Dedifferentiated amniotic fluid mesenchymal stem cell (primary cell): ENCODE results near the gene BORCS5.
"Not testable (repeated sequence)": the region's sequence is repeated elsewhere in the genome, so short reads cannot be mapped to it uniquely, and the experiment has no call there.

ENCODE experiments used
- DNase-seq: peaks from one replicate; pipeline ENCODE4 v3.0.0-alpha.2; 2016; ENCODE audit errors: extremely low spot score

BORCS5 gene

DNA sequence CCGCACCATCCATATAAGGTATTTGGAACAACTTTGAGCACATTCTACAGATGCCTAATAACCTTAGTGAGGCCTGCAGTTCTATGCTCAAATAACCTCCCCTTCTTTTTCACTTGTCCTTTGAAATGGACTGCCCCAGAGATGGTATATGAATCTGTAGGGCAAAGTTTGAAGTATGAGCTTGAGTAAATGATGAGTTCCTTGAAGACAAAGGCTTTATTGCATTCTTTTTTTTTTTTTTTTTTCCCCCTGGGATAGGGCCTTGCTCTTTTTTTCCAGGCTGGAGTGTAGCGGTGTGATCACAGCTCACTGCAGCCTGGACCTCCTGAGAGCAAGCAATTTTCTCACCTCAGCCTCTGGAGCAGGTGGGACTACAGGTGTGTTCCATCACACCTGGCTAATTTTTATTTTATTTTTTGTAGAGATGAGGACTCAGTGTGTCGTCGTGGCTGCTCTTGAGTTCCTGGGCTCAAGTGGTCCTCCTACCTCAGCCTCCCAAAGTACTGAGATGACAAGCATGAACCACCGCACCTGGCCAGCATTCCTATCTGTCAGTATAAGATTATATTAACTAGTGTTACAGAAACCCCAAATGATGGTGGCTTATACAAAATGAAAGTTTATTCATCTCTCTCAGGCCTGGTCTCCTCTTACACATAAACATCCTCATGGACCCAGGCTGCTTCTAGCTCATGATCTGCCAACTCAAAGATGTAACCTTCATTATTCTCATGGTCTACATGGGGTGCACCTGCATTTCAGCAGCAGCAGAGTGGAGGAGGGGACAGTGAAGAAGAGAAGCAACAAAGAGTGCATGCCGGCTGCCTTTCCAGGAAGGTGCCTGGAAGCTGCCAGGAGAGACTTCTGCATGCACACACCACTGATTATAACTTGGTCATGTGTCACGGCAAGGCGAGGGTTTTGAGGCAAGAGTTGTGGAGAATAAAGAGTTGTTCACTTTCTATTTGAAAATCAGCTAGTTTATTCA, 104.4 kb downstream of the BORCS5 start:
- DNase-seq, result no peak

DNA sequence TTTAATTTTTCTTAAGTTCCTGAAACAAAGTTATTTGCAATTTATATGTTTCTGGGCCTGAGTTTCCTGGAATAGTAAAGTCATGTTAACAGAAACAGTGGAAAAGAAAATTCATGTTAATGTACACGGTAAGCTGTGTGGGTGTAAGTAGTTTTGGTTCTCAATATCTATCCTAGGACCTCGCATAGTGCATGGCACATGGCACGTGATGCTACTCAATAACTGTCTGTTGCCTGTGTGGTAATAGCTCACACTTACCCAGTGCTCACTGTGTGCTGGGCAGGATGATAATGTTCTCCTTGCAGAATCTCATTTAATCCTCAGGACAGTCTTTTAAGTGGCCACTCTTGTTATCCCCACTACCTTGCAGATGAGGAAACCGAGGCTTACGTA, 105.0 kb downstream of the BORCS5 start:
- DNase-seq, result no peak

DNA sequence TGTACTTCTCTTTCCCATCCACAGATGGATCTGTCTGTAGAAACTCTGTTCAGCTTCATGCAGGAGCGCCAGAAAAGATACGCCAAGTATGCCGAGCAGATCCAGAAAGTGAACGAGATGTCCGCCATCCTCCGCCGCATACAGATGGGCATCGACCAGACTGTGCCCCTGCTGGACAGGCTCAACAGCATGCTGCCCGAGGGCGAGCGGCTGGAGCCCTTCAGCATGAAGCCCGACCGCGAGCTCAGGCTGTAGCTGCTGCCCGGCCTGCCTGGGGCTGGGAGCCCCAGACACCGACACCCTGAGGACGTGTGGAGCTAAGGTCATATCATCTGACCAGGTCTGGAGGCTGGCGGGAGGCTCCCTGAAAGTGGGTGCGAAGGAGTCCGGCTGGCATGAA, 108.6 kb downstream of the BORCS5 start:
- no peak for DNase-seq

DNA sequence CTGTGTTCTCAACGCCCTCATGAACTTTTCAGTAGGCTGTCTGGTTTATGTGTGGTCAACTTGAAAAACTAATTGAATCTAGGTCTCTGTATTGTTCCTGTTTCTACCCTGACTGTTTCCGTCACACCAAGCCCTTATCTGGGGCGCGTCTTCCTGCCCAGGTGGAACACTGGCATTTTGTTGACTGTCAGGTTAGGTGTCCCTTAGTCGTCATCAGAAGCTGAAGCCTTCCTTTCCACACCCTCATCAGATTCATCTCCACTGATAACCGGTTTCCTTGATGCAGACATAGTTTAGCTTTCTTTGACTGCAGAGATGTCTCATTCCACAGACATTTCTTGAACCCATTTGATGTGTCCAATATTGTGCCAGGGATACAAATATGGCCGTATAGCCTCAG, 109.3 kb downstream of the BORCS5 start:
- no peak for DNase-seq

DNA sequence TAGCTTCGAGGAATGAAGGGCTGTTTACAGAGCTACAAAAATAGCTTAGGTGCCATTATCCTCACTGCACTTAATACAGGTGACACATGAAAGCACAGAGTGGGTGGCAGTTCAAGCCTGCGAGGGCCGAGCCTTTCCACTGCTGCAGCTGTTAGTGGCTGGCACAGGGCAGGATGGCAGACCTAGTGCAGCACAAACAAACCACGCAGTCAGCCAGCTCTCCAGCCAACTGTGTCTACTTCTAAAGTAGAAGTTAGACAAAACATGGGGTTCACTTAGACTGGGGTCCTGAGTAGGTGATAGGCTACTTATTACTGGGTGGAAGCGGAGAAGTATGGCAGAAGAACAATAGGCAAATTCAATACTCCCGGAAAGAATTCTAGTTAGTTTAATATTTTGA, 110.4 kb downstream of the BORCS5 start:
- no peak for DNase-seq

DNA sequence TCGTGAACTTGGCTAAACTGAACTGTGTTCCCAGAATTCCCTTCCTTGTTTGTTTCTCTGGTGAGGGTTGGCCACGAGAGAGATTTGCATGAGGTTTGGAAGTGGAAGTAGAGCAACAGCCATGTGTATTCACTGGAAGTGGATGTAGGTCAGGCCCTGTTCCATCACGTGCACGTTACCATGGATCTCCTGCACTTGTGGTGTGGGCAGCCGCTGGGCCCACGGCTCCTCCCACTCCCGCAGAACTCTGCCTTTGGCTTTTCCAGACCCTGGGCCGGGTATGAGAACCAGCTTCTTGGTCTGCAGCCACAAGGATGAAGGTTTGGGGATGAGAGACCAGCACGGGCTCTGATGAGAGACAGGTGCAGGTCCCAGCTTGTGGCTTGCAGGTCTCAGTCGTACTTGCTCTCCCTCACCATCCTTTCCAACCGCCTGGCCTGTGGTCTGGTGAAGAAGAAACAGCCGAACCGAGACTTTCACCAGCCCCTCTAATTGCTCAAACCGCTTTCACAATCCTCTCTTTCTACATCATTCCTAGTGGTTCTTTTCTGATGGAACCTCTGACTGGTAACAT, 110.9 kb downstream of the BORCS5 start:
- DNase-seq, result no peak

DNA sequence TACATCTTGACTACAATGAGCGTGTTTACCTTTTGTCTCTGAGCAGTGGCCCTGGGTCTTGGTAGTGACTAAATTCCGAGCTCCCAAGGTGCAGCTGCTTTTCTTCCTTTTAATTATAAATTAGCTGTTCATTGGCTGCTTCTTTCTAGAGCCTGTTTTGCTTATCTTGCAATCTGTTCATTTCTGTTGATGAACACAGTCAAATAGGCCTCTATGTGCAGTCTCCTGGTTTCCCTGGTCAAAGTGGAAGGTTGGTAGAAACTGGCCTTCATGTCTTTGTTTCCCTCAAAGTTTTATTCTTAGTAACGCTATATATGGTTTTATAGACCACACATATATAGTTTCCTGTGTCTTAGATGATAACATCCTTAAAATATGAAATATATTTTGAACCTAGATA, 111.7 kb downstream of the BORCS5 start:
- DNase-seq, result no peak

DNA sequence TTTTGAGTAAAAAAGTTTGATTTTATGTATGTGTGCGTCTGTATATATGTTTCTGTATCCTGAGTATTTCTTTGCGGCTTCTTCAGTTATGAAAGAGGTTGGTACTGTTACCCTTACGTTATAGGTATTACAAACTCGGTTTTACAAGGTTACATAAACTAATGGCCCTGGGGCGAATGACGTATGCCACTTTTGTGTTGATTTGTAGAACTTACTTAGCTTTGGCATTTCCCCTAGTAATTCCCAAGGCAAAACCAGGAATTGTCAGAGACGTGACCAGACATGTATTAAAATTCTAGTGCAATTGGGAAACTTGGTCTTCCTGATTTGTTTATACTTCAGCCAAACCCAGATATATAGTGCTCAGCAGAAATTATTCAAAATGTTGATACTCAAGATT, 112.5 kb downstream of the BORCS5 start:
- DNase-seq, result no peak

DNA sequence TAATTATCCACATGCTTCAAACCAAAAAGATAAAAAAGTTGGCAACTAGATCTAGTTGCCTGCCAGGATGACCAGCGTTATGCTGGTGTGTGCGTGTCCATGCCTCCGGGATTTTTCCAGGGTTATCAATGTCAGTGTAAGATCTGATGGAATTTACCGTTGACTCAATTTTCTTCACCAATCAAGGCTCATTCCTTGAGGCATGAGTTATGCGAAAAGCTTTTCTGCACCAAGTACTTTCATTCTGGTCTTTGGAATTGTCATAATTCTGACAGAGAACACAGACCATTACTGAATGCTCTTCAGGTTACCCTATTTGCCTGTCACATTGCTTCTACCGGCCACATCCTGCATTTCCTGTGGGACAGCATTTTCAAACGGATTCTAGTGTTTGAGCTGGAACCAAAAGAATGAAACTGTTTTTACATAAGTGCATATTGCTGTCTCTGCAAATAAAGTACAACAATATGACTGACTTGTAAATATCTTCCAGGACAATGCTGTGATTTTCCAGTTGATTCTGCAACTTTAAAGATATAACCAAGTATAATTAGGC, 114.0 kb downstream of the BORCS5 start:
- no peak for DNase-seq

DNA sequence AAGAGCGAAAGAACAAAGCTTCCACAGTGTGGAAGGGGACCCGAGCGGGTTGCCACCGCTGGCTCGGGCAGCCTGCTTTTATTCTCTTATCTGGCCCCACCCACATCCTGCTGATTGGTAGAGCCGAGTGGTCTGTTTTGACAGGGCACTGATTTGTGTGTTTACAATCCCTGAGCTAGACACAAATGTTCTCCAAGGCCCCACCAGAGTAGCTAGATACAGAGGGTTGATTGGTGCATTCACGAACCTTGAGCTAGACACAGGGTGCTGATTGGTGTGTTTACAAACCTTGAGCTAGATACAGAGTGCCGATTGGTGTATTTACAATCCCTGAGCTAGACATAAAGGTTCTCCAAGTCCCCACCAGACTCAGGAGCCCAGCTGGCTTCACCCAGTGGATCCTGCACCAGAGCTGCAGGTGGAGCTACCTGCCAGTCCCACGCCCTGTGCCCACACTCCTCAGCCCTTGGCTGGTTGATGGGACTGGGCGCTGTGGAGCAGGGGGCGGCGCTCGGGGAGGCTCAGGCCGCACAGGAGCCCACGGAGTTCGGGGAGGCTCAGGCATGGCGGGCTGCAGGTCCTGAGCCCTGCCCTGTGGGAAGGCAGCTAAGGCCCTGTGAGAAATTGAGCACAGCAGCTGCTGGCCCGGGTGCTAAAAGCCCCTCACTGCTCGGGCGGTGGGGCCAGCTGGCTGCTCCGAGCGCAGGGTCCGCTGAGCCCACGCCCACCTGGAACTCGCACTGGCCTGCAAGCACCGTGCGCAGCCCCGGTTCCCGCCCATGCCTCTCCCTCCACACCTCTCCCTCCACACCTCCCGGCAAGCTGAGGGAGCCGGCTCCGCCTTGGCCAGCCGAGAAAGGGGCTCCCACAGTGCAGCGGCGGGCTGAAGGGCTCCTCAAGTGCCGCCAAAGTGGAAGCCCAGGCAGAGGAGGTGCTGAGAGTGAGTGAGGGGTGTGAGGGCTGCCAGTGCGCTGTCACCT, 115.4 kb downstream of the BORCS5 start:
- not testable (repeated sequence) for DNase-seq

DNA sequence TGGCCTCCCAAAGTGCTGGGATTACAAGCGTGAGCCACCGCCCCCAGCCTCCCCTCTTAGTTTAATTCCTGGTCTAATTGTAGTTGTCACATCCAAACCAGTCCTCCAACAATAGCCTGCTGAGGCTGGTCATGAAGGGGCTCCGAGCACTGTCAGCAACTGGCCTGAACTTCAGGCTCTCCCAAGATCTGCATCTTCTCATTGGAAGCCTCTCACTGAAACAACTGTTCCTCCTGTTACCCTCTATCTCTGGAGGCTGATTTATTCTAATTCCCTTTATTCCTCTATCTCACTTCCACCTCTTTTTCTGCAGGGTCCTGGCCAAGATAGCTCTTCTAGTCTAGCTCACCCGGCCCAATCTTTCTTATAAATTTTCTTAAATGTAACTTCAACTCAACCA, 116.3 kb downstream of the BORCS5 start:
- no peak for DNase-seq

DNA sequence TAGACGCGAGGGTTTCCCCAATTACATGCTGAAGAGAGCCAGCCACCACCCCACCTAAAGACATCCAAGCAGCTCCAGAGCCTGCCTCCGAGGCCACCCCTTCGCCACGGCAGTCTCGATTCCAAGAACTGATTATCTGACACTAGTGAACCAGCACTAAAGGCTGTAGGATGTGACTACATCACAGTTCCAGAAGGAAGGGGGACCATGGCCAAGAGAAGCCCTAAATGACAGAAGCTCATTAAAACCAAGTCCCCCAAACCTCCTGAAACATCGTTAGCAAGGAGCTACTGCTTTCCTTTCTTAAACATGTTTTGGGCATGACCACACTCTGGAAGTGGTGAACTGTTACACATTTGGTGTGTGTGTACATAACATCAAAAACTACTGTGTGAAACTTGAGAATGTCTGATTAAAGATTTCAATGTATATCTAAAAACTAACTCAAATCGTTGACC, 117.6 kb downstream of the BORCS5 start:
- DNase-seq, result no peak

DNA sequence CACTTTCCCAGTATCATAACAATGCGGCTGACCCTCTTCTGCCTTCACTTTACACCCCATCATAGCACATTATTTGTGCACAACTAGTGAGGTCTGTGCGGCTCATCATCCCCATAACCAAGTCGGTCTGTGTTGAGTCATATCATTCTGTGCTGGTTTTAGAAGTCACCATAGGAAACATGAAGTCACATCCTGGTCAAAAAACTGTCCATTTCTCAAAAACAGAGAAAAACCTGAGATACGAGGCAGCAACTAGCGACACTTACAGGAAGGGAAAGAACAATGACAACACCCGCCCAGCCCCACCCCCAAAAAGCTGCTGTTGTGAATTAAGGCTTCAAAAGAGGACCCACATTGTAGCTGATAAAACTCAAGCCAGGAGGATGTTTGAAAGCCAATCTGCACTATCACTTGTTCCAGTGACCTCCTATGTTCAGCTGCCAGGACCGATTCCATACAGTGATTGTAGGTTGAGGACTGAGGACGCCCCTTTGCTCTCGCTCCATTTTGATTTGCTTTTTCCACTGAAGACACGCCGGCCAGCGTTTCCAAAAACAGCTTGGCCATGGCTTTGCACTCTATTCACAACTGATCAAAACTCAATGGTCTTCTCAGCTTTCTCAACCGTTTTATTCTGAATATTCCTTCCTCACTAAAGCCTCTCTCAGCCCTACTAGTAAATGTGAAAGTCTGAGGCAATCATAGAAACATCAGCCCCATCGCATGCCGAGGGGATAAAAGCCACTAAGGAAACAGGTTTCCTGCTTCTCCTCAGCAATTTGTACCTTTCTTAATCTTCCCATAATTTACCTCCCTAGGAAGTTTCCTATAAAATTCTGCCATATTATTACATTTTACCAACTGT, 118.3 kb downstream of the BORCS5 start:
- DNase-seq, result no peak

DNA sequence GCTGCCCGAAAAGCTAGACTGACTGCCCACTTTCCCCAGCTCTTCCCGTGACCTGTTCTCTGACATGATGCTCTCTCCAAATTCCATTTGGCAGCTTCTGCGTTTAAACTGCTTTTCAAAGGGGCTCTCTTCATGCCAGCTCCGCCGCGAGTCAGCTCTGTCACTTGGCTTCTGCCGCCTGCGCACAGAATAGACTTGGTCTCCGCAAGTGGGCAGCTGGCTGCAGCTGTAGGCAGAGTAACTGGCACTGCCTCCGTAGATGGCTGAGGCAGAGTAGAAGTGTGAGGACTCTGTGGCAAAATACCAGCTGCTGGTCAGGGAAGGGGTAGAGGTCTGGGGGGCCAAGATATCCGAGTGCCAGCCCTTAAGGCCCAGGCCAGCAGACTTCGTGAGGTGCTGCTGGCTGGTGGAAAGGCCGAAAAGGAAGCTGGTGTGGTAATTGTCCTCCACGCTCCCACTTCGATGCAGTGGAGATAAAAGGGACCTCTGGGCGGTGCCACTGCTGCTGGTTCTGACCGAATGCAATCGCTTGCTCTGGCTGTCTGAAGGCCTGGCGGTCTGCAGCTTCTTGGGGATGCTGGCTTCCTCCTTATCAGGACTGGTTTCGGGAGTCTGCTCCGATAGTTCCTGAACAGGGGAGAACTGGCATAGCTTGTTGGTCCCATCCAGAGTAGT, 120.1 kb downstream of the BORCS5 start:
- DNase-seq, result no peak

DNA sequence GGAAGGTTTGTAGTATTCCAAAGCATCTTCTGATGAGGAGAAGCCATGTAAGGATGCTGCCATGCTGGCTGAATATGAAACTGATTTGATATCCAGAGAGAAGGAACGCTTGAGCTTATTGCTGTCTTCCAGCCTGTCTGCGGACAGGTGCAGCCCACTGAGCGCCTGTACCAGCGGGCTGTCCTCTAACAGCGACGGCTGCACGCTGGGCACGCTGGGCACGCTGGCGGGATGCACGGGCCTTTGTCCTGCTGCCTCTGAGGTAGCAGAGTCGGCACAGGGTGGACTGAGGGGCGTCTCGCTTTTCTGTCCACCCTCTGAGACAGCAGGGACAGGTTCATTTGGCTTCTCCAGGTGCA, 120.6 kb downstream of the BORCS5 start:
- no peak for DNase-seq

DNA sequence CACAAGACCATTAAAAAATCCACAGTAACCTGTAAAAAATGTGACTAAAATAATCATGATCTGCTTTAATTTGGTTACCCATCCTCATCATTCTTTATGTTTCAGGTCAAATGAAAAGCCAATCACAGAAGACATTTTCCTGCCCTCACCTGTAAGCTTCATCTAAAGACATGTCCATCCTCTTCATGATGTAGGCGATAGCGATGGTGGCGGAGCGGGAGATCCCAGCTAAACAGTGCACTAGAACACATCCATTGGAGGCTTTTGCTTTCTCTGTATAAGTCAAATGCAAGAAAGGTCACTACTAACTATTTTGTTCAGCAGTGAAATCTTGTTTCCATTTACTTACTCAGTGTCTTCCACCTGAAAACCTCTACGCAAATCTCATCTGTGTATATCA, 123.2 kb downstream of the BORCS5 start:
- DNase-seq, result no peak

DNA sequence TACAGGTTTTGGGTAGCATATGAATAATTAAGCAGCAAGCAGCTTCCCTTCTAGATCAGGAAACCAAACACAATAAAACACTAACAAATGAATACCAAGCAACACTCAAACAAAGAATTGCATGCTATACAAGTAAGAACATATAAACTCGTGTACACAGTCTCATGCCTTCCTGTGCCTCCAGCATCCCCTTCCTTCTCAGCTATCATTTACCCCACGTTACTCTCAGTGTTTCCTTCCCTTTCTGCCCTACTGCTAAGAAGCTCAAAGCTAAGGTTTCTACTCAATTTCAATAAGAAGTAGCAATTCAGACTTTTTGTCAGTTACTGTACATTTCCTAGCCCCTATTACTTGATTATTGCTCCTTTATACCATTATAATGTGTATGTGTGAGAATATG, 124.8 kb downstream of the BORCS5 start:
- no peak for DNase-seq

DNA sequence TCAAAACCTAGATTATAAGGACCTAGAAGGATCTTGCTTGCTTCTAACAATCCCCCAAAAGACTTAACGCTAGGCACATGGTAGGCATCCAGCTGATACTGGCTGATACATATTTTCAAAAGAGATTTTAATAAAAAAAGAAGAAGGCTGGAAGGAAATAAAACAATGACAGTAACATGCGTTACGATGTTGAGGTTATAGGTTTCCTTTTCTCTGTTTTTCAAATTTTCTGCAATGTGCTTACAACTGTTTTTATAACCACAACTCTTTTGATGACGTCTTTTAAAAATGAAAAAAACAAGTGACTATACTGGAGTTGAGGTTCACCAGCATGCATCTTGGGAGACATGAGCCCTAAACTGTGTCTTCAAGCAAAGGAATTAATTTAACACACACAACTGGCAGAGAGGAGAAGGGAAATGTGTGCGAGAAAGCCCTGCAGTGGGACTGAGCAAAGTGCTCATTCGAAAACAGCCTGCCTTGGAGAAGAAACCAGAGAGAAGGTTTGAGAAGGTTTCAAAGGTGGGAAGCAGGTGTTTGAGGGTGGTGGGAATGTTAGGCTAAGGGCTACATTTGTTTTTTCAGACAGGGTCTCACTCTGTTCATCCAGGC, 125.4 kb downstream of the BORCS5 start:
- no peak for DNase-seq

DNA sequence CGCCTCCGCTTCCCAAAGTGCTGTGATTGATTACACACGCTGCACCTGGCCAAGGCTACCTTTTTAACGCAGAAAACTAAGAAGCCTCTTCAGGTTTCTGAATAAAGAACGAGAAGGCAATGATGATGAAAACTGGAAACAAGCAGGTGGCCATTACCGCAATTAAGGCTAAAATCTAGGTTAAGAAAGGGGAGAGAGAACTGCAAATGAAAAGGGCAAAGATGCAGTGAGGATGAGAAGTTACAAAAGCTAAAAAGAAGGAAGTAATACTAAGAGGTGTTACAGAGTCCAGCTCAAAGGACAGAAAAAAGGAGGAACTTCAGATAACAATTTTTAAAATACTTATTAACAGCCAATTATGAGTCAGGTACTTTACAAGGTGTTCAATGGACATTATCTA, 126.1 kb downstream of the BORCS5 start:
- no peak for DNase-seq

DNA sequence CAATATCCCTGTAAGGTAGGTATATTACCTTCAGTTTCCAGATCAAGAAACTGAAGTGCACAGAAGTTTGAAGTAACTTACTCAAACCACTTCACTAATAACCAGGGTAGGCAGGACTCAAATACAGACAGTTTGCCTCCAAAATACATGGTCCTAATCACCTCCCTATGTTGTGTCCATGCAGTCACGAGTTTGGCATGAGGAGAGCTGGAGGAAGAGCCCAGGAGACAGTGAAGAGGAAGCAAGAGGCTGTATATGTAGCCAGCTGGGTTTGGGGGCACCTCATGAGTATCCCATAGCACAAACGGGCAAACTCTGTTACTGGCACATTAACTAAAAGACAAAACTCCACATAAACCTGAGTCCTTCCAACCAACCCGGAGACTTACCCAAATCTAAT, 126.6 kb downstream of the BORCS5 start:
- no peak for DNase-seq
